Gastrocnemius medialis (tissue), 4 donors: ENCODE data around the gene MYLK.

ENCODE experiments used
- CTCF ChIP-seq, 5 experiments: fragments of 450-650 bp in 3 of 5; fragments of 200-600 bp in 2 of 5; sonication (generic) in 2 of 5; IDR thresholded peaks in 4 of 5; conservative IDR thresholded peaks in 1 of 5; 1 replicate in 4 of 5; 2 replicates in 1 of 5; pipeline ENCODE4 v1.5.1; 2016 to 2019; ENCODE audit warnings: antibody characterized with exemption in 5 of 5, mild to moderate bottlenecking in 3 of 5, moderate library complexity in 3 of 5
- POLR2A ChIP-seq, 2 donors: fragments of 450-650 bp; IDR thresholded peaks; one replicate each; pipeline ENCODE4 v1.6.1; 2017; ENCODE audit warnings: antibody characterized with exemption in 2 of 2, mild to moderate bottlenecking in 2 of 2, moderate library complexity in 2 of 2

GRCh38 chr3:123832692-123833397, 51.3 kb downstream of the MYLK start:
- TF ChIP-seq CTCF (IDR thresholded peaks at IDR 0.05 in 4 of 5, conservative IDR thresholded peaks at IDR 0.05 in 1 of 5) = no peak
- no peak for TF ChIP-seq POLR2A (IDR thresholded peaks at IDR 0.05)
